HepG2 (cell line): Measurements from ENCODE around the gene JMJD8. TPM values are rescaled to one million over a fixed set of nuclear protein-coding genes. Genes with fewer than 3 reads are reported as not detected.

Experiments
- ARID5B ChIP-seq: IDR thresholded peaks from 2 replicates; pipeline ENCODE4 v1.4.0; 2020; ENCODE audit warnings: mild to moderate bottlenecking, missing genetic modification reagents
- ATF6 ChIP-seq: sonication (generic); formaldehyde crosslinking; conservative IDR thresholded peaks from 2 replicates; pipeline ENCODE4 v1.4.0; 2020; ENCODE audit warnings: missing genetic modification reagents
- CCDC6 ChIP-seq: sonication (generic); formaldehyde crosslinking; IDR thresholded peaks from 2 replicates; pipeline ENCODE4 v1.8.1; 2022; ENCODE audit warnings: mild to moderate bottlenecking, missing genetic modification reagents, moderate library complexity
- CENPX ChIP-seq: sonication (generic); formaldehyde crosslinking; IDR thresholded peaks from 2 replicates; pipeline ENCODE4 v1.9.0; 2021; ENCODE audit warnings: mild to moderate bottlenecking, missing genetic modification reagents, moderate library complexity
- GATA4 ChIP-seq: sonication (generic); IDR thresholded peaks from 2 replicates; pipeline ENCODE4 v1.6.1; 2016; ENCODE audit warnings: antibody characterized with exemption, low read depth, borderline replicate concordance
- HNF4A ChIP-seq: sonication (generic); formaldehyde crosslinking; IDR thresholded peaks from 2 replicates; pipeline ENCODE4 v1.4.0; 2020; ENCODE audit warnings: missing genetic modification reagents
- HNRNPUL1 ChIP-seq: fragments of 200-400 bp; formaldehyde crosslinking; IDR thresholded peaks from 2 replicates; pipeline ENCODE4 v1.6.1; 2017; ENCODE audit warnings: low read depth, mild to moderate bottlenecking, low read length, moderate library complexity
- HOXA7 ChIP-seq: sonication (generic); formaldehyde crosslinking; IDR thresholded peaks from 2 replicates; pipeline ENCODE4 v1.8.1; 2022; ENCODE audit warnings: mild to moderate bottlenecking, missing genetic modification reagents, moderate library complexity
- IKZF1 ChIP-seq: fragments of 450-650 bp; IDR thresholded peaks from 2 replicates; pipeline ENCODE4 v1.7.1; 2016
- MIXL1 ChIP-seq: IDR thresholded peaks from 2 replicates; pipeline ENCODE4 v1.6.1; 2016
- MXD4 ChIP-seq: IDR thresholded peaks from 2 replicates; pipeline ENCODE4 v1.6.1; 2016; ENCODE audit warnings: mild to moderate bottlenecking, missing biosample characterization, missing genetic modification reagents
- NR2F2 ChIP-seq: IDR thresholded peaks from 2 replicates; pipeline ENCODE4 v1.6.1; 2012; ENCODE audit warnings: low read depth, inconsistent platforms, borderline replicate concordance
- PITX1 ChIP-seq: sonication (generic); formaldehyde crosslinking; IDR thresholded peaks from 2 replicates; pipeline ENCODE4 v1.5.1; 2020; ENCODE audit warnings: mild to moderate bottlenecking, missing genetic modification reagents
- TFAP4 ChIP-seq: sonication (generic); IDR thresholded peaks from 2 replicates; pipeline ENCODE4 v1.6.1; 2016; ENCODE audit warnings: low read depth, borderline replicate concordance
- ZBTB20 ChIP-seq: sonication (generic); formaldehyde crosslinking; IDR thresholded peaks from 2 replicates; pipeline ENCODE4 v1.8.1; 2023; ENCODE audit warnings: missing genetic modification reagents, low read depth, mild to moderate bottlenecking, borderline replicate concordance
- ZBTB49 ChIP-seq: sonication (generic); formaldehyde crosslinking; IDR thresholded peaks from 2 replicates; pipeline ENCODE4 v1.4.0; 2020; ENCODE audit warnings: missing genetic modification reagents, borderline replicate concordance
- ZBTB7A ChIP-seq: sonication (generic); formaldehyde crosslinking; IDR thresholded peaks from 2 replicates; pipeline ENCODE4 v1.8.0; 2022; ENCODE audit warnings: mild to moderate bottlenecking, missing genetic modification reagents
- ZFP36 ChIP-seq: fragments of 150-350 bp; IDR thresholded peaks from 2 replicates; pipeline ENCODE4 v1.6.1; 2018; ENCODE audit warnings: borderline replicate concordance, low read length, low read depth; ENCODE audit not compliant: partially characterized antibody
- ZNF331 ChIP-seq: sonication (generic); formaldehyde crosslinking; IDR thresholded peaks from 2 replicates; pipeline ENCODE4 v1.4.0; 2020; ENCODE audit warnings: missing genetic modification reagents
- ZNF501 ChIP-seq: sonication (generic); formaldehyde crosslinking; IDR thresholded peaks from 2 replicates; pipeline ENCODE4 v1.5.1; 2020; ENCODE audit warnings: mild to moderate bottlenecking, moderate library complexity, missing genetic modification reagents
- ZNF660 ChIP-seq: sonication (generic); formaldehyde crosslinking; IDR thresholded peaks from 2 replicates; pipeline ENCODE4 v1.5.1; 2020; ENCODE audit warnings: mild to moderate bottlenecking, low read depth, missing genetic modification reagents, borderline replicate concordance
- polyA plus RNA-seq, 8 experiments: library from polyadenylated mRNA; depleted of rRNA in 3 of 8; stranded (reverse) in 7 of 8; unstranded in 1 of 8; fragments of >200 nt; fragmentation: Illumina TruSeq in 4 of 8; extraction: Trizol in 4 of 8; gene quantifications; 2 replicates each; pipeline versions ENCODE4 v1.2.1 to v1.2.3, GENCODE V29; 2011 to 2016; ENCODE audit warnings: low read depth in 4 of 8, missing spikeins in 1 of 8, mixed read lengths in 1 of 8; ENCODE audit not compliant: insufficient read depth in 1 of 8
- total RNA-seq, 5 experiments: library from RNA; depleted of rRNA; stranded (reverse); fragments of >200 nt; fragmentation: Illumina TruSeq; extraction: Trizol; gene quantifications; 2 replicates each; pipeline ENCODE4 v1.2.3, GENCODE V29; 2016; ENCODE audit warnings: low read depth in 1 of 5

Gene JMJD8
- total and polyA plus RNA-seq, 2 of the 13 experiments (the other 11 are each of a cell fraction or from before 2014, with no cell fraction given) = 2.6 to 11.8 TPM

- TF ChIP-seq PITX1 (CRISPR knock-in tag) = no peak
- TF ChIP-seq MXD4 = 0 out of 2 replicates have a peak, but pooled peaks have one; percentile 18
- no peak for TF ChIP-seq MIXL1 (CRISPR knock-in tag)
- no peak for TF ChIP-seq TFAP4
- no peak for TF ChIP-seq GATA4
- TF ChIP-seq ZBTB7A (CRISPR knock-in tag) = no peak; the same call in 1 of the 2 replicates
- no peak for TF ChIP-seq IKZF1
- TF ChIP-seq ZNF660 (CRISPR knock-in tag) = 0 out of 2 replicates have a peak, but pooled peaks have one; percentile 65
- no peak for TF ChIP-seq CENPX
- TF ChIP-seq ZFP36 = no peak
- no peak for TF ChIP-seq ZNF331 (CRISPR knock-in tag)
- no peak for TF ChIP-seq CCDC6 (CRISPR knock-in tag)
- TF ChIP-seq ARID5B = peak; percentile 30; the same call in 1 of the 2 replicates
- TF ChIP-seq ATF6 = no peak
- no peak for TF ChIP-seq HNRNPUL1
- TF ChIP-seq ZNF501 (CRISPR knock-in tag) = 0 out of 2 replicates have a peak, but pooled peaks have one; percentile 25
- TF ChIP-seq ZBTB49 (CRISPR knock-in tag) = no peak
- no peak for TF ChIP-seq HOXA7 (CRISPR knock-in tag)
- TF ChIP-seq ZBTB20 = 0 out of 2 replicates have a peak, but pooled peaks have one; percentile 19
- no peak for TF ChIP-seq NR2F2
- no peak for TF ChIP-seq HNF4A
These were observed 11.4 kb upstream of the JMJD8 start (continued) for GRCh38 chr16:695355-696089.
